ENCODE data around the gene TBL2.
"Not testable (repeated sequence)": the region's sequence is repeated elsewhere in the genome, so short reads cannot be mapped to it uniquely, and the experiment has no call there.

The TBL2 gene

GRCh38 chr7:73570977-73571376 lies 7.4 kb downstream of the TBL2 start:
- in situ Hi-C loops (cut with MboI; ENCODE audit: low sequenced_read_pairs), result no loop called here

DNA sequence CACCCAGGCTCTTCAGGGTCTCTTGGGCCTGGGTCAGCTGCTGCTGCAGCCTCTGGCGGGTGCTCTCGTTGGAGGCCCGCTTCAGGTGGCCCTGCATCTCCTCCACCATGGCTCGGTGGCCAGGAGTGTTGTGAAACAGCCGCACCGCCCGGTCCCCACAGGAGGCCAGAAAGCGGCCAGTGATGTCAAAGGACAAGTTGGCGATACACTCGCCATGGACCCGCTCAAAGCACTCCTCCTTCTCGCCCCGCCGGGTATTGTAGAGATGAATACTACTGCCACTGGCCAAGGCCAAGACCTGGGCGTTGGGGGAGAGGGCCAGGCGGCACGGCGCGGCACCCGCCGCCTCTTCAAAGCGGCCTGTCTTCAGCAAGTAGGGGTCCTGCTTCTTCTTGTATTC lies 7.9 kb downstream of the TBL2 start:
- in situ Hi-C loops (cut with MboI; ENCODE audit: low sequenced_read_pairs), result no loop called here

DNA sequence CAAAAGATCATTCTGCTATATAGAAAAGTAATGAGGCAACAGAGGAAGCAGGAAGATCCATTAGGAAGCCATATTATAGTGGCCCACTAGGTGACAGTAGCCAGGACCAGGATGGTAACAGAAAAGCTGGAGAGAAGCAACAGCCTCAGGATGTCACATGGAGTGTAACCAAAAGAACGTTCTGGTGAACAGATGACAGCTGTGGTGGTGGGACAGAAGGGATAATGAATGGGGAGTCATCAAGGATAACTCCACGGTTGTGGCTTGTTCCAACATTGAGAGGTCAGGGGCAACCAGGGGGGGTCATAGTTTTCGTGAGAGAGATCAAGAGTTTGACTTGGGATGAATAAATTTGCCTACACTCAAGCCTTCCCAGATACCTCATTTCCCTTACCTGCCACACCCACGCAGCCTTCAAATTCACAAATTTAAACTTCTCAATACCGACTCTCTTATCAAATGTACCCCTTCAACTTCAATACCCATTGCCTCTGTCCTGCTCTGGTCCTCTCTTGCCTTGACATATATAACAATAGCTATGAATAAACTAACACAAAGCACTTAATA lies 9.3 kb downstream of the TBL2 start:
- in situ Hi-C loops (cut with MboI; ENCODE audit: low sequenced_read_pairs), result no loop called here

DNA sequence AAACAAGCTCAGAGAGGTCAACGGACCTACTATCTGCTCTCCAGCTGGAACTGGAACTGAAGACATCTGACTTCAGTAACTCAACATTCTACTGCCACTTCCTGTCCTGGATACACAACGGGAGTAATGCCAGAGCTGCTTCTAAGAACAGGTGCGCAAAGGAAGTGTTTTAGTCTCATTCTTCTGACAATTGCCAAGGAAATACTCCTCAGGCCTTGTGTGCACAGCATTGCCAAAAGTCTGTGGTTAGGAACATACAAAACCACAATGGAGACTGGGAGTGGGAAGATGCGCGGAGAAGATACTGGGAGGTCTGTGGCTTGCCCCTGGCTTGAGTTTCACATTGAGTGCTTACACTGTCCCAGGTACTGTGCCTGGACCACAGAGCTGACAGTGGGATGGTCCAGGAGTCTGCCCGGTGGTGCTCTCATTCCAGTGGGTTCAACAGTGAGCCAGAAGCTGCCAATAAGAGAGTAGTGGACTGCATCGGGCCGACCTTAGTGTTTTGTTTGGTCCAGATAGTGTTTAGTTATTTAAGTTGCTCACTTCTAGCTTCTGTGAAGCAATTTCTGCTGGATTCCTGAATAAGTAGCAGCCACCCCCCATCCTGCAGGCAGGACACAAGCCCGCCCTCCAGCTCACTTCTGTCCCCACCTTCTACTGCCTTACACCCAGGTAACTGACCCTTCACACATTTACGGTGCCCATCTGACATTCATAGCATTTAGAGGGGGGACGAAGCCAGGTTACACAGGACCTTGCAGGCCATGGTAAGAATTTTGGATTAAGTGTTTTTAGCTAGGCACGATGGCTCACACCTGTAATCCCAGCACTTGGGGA lies 10.3 kb downstream of the TBL2 start:
- in situ Hi-C loops (cut with MboI; ENCODE audit: low sequenced_read_pairs), result no loop called here

DNA sequence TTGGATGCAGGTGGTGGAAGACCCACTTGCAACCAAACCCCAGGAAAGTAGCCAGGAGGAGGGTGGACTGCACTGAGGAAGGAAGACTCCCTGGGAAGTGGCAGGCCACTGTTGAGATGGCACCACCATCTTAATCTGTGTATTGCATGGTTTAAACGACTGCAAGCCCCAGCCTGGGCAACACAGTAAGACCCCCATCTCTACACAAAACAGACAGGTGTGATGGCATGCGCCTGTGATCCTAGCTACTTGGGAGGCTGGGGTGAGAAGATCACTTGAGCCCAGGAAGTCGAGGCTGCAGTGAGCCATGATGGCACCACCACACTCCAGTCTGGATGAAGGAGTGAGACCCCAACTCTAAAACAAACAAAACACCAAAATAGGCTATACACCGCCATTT lies 11.2 kb downstream of the TBL2 start:
- in situ Hi-C loops (cut with MboI; ENCODE audit: low sequenced_read_pairs), result no loop called here

DNA sequence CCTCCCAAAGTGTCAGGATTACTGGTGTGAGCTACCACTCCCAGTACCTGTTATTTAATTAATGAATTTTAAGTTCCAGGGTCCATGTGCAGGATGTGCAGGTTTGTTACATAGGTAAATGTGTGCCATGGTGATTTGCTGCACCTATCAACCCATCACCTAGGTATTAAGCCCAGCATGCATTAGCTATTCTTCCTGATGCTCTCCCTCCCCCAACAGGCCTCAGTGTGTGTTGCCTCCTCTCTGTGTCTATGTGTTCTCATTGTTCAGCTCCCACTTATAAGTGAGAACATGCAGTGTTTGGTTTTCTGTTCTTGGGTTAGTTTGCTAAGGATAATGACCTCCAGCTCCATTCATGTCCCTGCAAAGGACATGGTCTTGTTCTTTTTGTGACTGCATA lies 11.9 kb downstream of the TBL2 start:
- in situ Hi-C loops (cut with MboI; ENCODE audit: low sequenced_read_pairs), result not testable (repeated sequence)

GRCh38 chr7:73565675-73566340 lies 12.6 kb downstream of the TBL2 start:
- in situ Hi-C loops (cut with MboI; ENCODE audit: low sequenced_read_pairs), result no loop called here

GRCh38 chr7:73560109-73560835 lies 18.1 kb downstream of the TBL2 start:
- in situ Hi-C loops (cut with MboI; ENCODE audit: low sequenced_read_pairs), result no loop called here

- in situ Hi-C loops (cut with MboI; ENCODE audit: low sequenced_read_pairs), result no loop called here
Observed at GRCh38 chr7:73557397-73558257, 20.8 kb downstream of the TBL2 start, which contains the start of gene BCL7B. Gene BCL7B (minus strand): TSS chr7:73557690. CDS start chr7:73557578, 112 bp downstream.

GRCh38 chr7:73557108-73557396 lies 21.3 kb downstream of the TBL2 start:
- in situ Hi-C loops (cut with MboI; ENCODE audit: low sequenced_read_pairs), result no loop called here

DNA sequence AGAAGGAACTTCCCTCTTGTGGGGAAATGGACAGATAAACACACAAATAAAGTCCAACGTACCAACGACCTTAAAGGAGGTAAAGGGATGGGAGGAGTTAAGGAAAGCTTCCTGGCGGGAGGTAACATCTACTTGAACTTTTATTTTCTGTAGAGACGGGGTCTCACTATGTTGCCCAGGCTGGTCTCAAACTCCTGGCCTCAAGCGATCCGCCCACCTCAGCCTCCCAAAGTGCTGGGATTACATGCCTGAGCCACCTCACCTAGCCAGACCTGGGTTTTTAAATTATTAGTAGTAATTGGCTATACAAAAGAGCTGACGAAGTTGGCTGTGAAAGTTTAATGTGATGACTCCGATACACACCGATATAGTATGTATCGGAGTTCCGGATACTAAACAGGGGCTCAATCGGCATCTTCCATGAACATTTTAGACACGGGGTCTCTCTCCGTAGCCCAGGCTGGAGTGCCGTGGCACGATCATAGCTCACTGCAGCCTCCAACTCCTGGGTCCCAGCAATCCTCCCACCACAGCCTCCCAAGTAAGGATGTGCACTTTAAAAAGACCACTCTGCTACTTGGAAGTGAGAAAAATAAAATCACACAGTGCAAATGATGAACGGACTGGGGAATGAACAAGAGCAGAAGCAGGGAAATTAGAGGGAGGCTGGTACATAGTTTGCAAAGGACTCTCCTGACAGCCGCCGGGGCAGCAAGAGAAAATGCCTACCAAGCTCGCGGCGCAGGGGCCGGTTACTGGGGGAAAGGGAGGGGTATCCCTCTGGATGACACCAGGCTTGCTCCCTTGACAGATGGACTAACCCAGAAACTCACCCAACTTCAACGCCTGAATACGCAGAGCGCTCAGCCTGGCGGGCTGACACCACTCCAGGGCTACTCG lies 21.9 kb downstream of the TBL2 start:
- in situ Hi-C loops (cut with MboI; ENCODE audit: low sequenced_read_pairs), result no loop called here

GRCh38 chr7:73555411-73555982 lies 22.9 kb downstream of the TBL2 start:
- in situ Hi-C loops (cut with MboI; ENCODE audit: low sequenced_read_pairs), result no loop called here

DNA sequence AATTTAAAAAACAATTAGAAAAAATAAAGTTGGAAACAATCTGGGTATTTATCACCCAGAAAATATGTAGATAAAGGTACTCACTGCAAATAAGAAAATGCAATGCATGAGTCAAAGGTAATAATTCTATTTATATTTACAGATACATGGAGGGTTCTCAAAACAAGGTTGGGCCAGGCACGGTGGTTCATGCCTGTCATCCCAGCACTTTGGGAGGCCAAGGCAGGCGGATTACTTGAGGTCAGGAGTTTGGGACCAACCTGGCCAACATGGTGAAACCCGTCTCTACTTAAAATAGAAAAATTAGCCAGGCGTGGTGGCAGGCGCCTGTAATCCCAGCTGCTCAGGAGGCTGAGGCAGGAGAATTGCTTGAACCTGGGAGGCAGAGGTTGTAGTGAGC lies 28.3 kb downstream of the TBL2 start:
- in situ Hi-C loops (cut with MboI; ENCODE audit: low sequenced_read_pairs), result not testable (repeated sequence)

DNA sequence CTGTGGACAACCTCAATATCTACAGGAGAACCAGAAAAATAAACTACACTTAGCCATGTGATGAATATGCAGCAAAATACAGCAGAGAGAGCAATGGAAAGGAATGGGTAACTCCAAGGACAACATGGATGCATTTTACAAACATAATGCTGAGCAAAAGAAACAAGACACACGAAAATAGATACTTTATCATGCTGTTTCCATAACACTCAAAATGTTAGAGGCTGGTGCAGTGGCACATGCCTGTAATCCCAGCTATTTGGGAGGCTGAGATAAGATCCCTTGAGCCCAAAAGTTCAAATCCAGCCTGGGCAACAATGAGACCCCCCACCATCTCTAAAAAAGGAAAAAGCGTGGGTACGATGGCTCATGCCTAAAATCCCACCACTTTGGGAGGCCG lies 29.2 kb downstream of the TBL2 start:
- in situ Hi-C loops (cut with MboI; ENCODE audit: low sequenced_read_pairs), result no loop called here

GRCh38 chr7:73547841-73548240 lies 30.5 kb downstream of the TBL2 start:
- in situ Hi-C loops (cut with MboI; ENCODE audit: low sequenced_read_pairs), result no loop called here

GRCh38 chr7:73544678-73545077 lies 33.7 kb downstream of the TBL2 start:
- in situ Hi-C loops (cut with MboI; ENCODE audit: low sequenced_read_pairs), result no loop called here

DNA sequence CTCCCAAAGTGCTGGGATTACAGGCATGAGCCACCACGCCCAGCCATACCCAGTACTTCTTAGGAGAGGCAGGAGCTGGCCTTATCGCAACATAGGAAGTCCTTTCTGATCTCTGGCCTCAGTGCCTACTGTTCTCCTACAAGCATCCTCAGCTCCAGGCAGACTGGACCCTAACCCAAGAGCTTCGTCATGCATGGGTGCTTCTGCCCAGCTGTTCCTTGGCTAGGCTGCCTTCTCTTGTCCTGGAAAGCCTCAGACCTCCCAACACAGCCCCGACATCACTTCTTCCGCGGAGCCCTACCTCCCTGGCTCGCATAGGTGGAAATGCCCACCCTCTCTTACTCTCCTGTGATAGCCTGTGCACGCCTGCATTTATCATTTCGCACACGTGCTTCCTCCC lies 36.7 kb downstream of the TBL2 start:
- in situ Hi-C loops (cut with MboI; ENCODE audit: low sequenced_read_pairs), result no loop called here

DNA sequence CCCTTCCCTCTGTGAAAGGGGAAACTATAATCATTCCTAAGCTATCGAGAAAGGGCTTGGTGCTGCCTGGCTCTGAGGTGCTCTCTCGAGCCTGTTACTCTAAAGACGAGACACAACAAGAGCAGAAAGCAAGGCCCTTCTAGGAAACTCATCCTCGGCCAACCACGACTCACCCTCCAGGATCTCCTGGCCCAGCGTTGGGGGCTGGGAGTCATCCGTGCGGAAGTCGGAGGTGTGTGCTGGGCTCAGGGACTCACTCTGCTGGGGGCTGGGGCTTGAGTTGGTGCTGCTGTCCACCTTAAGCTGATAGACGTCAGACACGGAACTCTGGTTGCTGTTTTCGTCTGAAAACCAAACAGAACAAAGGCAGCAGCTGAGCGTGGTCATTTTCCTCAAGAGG lies 38.7 kb downstream of the TBL2 start:
- in situ Hi-C loops (cut with MboI; ENCODE audit: low sequenced_read_pairs), result no loop called here

DNA sequence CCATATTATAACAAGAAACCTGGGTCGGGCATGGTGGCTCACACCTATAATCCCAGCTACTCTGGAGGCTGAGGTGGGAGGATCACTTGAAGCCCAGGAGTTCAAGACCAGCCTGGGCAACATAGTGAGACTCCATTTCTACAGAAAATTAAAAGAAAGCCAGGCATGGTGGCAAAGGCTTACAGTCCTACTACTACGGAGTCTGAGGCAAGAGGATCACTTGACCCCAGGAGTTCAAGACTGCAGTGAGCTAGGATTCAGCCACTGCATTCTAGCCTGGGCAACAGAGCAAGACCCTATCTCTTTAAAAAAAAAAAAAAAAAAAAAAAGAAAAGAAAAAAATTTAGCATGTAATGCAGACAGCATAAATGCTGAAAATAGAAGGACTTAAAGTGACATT lies 39.9 kb downstream of the TBL2 start:
- in situ Hi-C loops (cut with MboI; ENCODE audit: low sequenced_read_pairs), result not testable (repeated sequence)

Data from hTERT RPE-1 (cell line).